Astrocyte of the cerebellum (primary cell): ENCODE results near the gene BLID.
A peak's percentile ranks its signal among the peaks of the same experiment; 100 is the strongest.

Source experiments
- DNase-seq: peaks from one replicate; pipeline ENCODE4 v3.0.0-alpha.2; 2011; ENCODE audit warnings: low read depth
- H3K4me3 ChIP-seq: 2 replicates; pipeline ENCODE4 v1.5.1; 2011; ENCODE audit warnings: mild to moderate bottlenecking, low read depth, low read length, moderate library complexity
- in situ Hi-C: cut with HindIII; loops from 2 replicates; pipeline ENCODE4 v1.10.0; 2017; ENCODE audit warnings: low sequenced_read_pairs
- TF ChIP-seq, protein P1 (sequence below): IDR thresholded peaks from 2 replicates; pipeline ENCODE4 v1.5.1; 2012; ENCODE audit warnings: low read length, low read depth, moderate library complexity, mild to moderate bottlenecking; ENCODE audit errors: missing control alignments

BLID gene

DNA sequence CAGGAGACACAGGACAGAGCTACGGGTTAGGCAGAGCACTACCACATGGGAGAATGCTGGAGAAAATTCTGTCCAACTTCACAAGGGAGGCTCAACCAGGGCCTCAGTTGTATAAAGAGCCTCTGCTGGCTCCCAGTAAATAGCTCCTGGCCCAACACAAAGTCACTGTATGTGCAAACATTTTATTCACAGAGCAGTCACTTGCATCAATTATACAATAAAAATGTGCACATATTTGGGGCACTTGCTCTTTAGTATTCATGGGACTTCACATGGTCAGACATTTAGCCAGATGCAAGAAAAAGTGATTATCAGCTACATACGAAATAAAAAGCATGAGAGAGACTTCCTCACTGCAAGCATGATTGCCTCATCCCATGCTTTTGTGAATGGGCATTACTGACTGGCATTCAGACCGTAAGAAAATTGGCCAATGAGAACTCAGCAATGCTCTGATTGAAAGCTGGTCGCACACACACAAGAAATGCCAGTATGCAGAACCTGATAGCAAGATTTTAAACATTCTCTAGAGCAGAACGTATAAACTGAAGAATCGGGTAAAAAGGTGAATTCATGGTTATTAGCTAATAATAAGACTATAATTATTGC lies 39.4 kb downstream of the BLID start:
- TF ChIP-seq, protein P1, sequence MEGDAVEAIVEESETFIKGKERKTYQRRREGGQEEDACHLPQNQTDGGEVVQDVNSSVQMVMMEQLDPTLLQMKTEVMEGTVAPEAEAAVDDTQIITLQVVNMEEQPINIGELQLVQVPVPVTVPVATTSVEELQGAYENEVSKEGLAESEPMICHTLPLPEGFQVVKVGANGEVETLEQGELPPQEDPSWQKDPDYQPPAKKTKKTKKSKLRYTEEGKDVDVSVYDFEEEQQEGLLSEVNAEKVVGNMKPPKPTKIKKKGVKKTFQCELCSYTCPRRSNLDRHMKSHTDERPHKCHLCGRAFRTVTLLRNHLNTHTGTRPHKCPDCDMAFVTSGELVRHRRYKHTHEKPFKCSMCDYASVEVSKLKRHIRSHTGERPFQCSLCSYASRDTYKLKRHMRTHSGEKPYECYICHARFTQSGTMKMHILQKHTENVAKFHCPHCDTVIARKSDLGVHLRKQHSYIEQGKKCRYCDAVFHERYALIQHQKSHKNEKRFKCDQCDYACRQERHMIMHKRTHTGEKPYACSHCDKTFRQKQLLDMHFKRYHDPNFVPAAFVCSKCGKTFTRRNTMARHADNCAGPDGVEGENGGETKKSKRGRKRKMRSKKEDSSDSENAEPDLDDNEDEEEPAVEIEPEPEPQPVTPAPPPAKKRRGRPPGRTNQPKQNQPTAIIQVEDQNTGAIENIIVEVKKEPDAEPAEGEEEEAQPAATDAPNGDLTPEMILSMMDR = no peak
- DNase-seq = no peak
- in situ Hi-C loops = no loop called here
- no peak overlapping the region for H3K4me3 ChIP-seq

GRCh38 chr11:122075016-122075415 lies 41.0 kb downstream of the BLID start:
- TF ChIP-seq, protein P1 = no peak
- H3K4me3 ChIP-seq = no peak overlapping the region
- in situ Hi-C loops = no loop called here
- DNase-seq = no peak

DNA sequence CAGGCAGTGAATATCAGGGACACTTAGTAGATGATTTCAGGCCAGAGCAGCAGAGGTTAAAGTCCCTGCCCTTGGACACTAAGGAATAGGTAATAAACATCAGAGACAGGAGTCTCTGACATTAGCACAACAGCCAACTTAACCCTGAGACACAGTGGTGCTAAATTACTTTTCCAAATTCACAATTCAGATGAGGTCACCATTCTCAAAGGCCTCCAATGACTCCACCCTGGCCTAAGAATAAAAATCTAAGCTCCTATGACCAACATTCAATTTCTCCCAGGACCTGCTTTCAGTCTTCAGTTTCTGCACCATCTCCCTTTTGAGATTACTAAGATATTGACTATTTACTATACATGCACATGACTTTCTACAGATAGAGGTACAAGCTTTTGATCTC lies 42.0 kb downstream of the BLID start:
- in situ Hi-C loops = no loop called here
- TF ChIP-seq, protein P1 = no peak
- no peak overlapping the region for H3K4me3 ChIP-seq
- DNase-seq = no peak

GRCh38 chr11:122071709-122072202 lies 44.3 kb downstream of the BLID start:
- no peak overlapping the region for H3K4me3 ChIP-seq
- in situ Hi-C loops = no loop called here
- DNase-seq = no peak
- TF ChIP-seq, protein P1 = no peak

- in situ Hi-C loops = no loop called here
- DNase-seq = peak; percentile 90
- TF ChIP-seq, protein P1 = no peak
These were observed 46.2 kb downstream of the BLID start for GRCh38 chr11:122069707-122070360.

DNA sequence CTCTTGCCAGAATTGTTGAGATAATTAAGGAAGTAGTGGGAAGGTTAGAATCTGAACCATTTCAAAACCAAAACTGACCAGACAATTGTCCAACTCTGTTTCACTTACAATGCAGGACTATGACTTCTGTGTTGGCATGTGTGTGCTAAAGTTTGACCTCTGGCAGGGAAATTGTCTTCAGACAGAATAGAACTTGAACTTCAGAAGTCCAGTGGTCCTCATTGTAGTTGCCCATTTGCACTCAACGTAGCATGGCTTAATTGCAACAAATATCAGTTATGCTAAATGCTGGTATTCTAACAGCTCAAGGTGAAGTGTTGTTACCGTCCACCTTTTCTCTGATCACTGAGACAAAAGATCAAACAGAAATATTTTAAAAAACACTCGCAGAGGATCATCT lies 47.2 kb downstream of the BLID start:
- H3K4me3 ChIP-seq = no peak overlapping the region
- in situ Hi-C loops = no loop called here
- no peak for DNase-seq
- TF ChIP-seq, protein P1 = no peak

More at GRCh38 chr11:122069707-122070360, 46.2 kb downstream of the BLID start:
- no peak overlapping the region for H3K4me3 ChIP-seq
